Fibroblast of lung (primary cell): Measurements from ENCODE around the gene LOXL3.
A peak's percentile ranks its signal among the peaks of the same experiment; 100 is the strongest.

Source experiments
- CTCF ChIP-seq, 2 donors: IDR thresholded peaks in 1 of 2; conservative IDR thresholded peaks in 1 of 2; 1 replicate in 1 of 2; 2 replicates in 1 of 2; pipeline ENCODE4 v1.5.1; 2011 to 2012; ENCODE audit warnings: low read length in 2 of 2, control low read depth in 1 of 2, inconsistent platforms in 1 of 2, low read depth in 1 of 2, mild to moderate bottlenecking in 1 of 2
- EZH2 ChIP-seq: IDR thresholded peaks from 2 replicates; pipeline ENCODE4 v1.5.1; 2012; ENCODE audit warnings: low read length, control low read depth, mild to moderate bottlenecking; ENCODE audit errors: missing control alignments

GRCh38 chr2:74532222-74532621 lies 21.5 kb downstream of the LOXL3 start:
- no peak for TF ChIP-seq EZH2
- peak in 1 of 2 donors; percentile 30 for TF ChIP-seq CTCF (conservative IDR thresholded peaks at IDR 0.05 in 1 of 2, IDR thresholded peaks at IDR 0.05 in 1 of 2; ENCODE audit: low read depth in 1 of 2, low read length in 2 of 2)
